ENCODE data around the gene MIB1. TPM values are rescaled to one million over a fixed set of nuclear protein-coding genes. Genes with fewer than 3 reads are reported as not detected.

The MIB1 gene
- total RNA-seq, 1 donor, result 64.4 TPM

- no peak for TF ChIP-seq CTCF (IDR thresholded peaks at IDR 0.05; ENCODE audit: extremely low read depth, low read depth, low read length)
- Histone ChIP-seq H3K4me2 (ENCODE audit: insufficient read depth, low read length) (no peak overlapping the region), H2AFZ (ENCODE audit: low read length) (no peak overlapping the region), H3K9me3 (ENCODE audit: low read depth, low read length) (no peaks in the 10 kb centered on the region), H3K36me3 (ENCODE audit: insufficient read depth, low read length) (peaks cover 3% of the 10 kb centered on the region), H3K79me2 (ENCODE audit: insufficient read depth, low read length) (no peaks in the 10 kb centered on the region), H4K20me1 (ENCODE audit: insufficient read depth, low read length) (no peaks in the 10 kb centered on the region), H3K27me3 (ENCODE audit: insufficient read depth, low read length) (no peaks in the 10 kb centered on the region), H3K4me3 (ENCODE audit: insufficient read depth, low read length) (no peak overlapping the region), H3K4me1 (ENCODE audit: insufficient read depth, low read length) (no peaks in the 10 kb centered on the region), H3K27ac (ENCODE audit: low read depth, low read length) (no peak overlapping the region)
- DNase-seq (ENCODE audit: insufficient read length, low spot score, missing footprints), result no peak
Observed at GRCh38 chr18:21833604-21834298, 93.2 kb downstream of the MIB1 start.

- H3K27me3 ChIP-seq (ENCODE audit: insufficient read depth, low read length), result no peaks in the 10 kb centered on the region
- no peak for DNase-seq (ENCODE audit: insufficient read length, low spot score, missing footprints)
Observed at GRCh38 chr18:21834299-21834660, 93.7 kb downstream of the MIB1 start.

GRCh38 chr18:21841570-21841969, 101.0 kb downstream of the MIB1 start:
- Histone ChIP-seq H3K4me3 (ENCODE audit: insufficient read depth, low read length) (no peak overlapping the region), H3K9me3 (ENCODE audit: low read depth, low read length) (no peaks in the 10 kb centered on the region), H3K4me1 (ENCODE audit: insufficient read depth, low read length) (no peaks in the 10 kb centered on the region), H3K27me3 (ENCODE audit: insufficient read depth, low read length) (no peaks in the 10 kb centered on the region), H3K4me2 (ENCODE audit: insufficient read depth, low read length) (no peak overlapping the region), H3K79me2 (ENCODE audit: insufficient read depth, low read length) (no peaks in the 10 kb centered on the region), H2AFZ (ENCODE audit: low read length) (no peak overlapping the region), H4K20me1 (ENCODE audit: insufficient read depth, low read length) (no peaks in the 10 kb centered on the region), H3K27ac (ENCODE audit: low read depth, low read length) (no peak overlapping the region), H3K36me3 (ENCODE audit: insufficient read depth, low read length) (peaks cover 31% of the 10 kb centered on the region)
- no peak for DNase-seq (ENCODE audit: insufficient read length, low spot score, missing footprints)
- no peak for TF ChIP-seq CTCF (IDR thresholded peaks at IDR 0.05; ENCODE audit: extremely low read depth, low read depth, low read length)

More at GRCh38 chr18:21834299-21834660, 93.7 kb downstream of the MIB1 start:
- H3K9me3 ChIP-seq (ENCODE audit: low read depth, low read length), result no peaks in the 10 kb centered on the region
- no peaks in the 10 kb centered on the region for H4K20me1 ChIP-seq (ENCODE audit: insufficient read depth, low read length)
- TF ChIP-seq CTCF (IDR thresholded peaks at IDR 0.05; ENCODE audit: extremely low read depth, low read depth, low read length), result no peak
- H3K4me1 ChIP-seq (ENCODE audit: insufficient read depth, low read length), result no peaks in the 10 kb centered on the region
- H3K79me2 ChIP-seq (ENCODE audit: insufficient read depth, low read length), result no peaks in the 10 kb centered on the region
- no peak overlapping the region for H2AFZ ChIP-seq (ENCODE audit: low read length)
- no peak overlapping the region for H3K4me3 ChIP-seq (ENCODE audit: insufficient read depth, low read length)
- no peak overlapping the region for H3K4me2 ChIP-seq (ENCODE audit: insufficient read depth, low read length)
- H3K27ac ChIP-seq (ENCODE audit: low read depth, low read length), result no peak overlapping the region
- H3K36me3 ChIP-seq (ENCODE audit: insufficient read depth, low read length), result peaks cover 7% of the 10 kb centered on the region

GRCh38 chr18:21843341-21843740, 102.7 kb downstream of the MIB1 start:
- Histone ChIP-seq H3K27me3 (ENCODE audit: insufficient read depth, low read length) (no peaks in the 10 kb centered on the region), H3K36me3 (ENCODE audit: insufficient read depth, low read length) (peaks cover 35% of the 10 kb centered on the region), H3K9me3 (ENCODE audit: low read depth, low read length) (no peaks in the 10 kb centered on the region), H3K4me2 (ENCODE audit: insufficient read depth, low read length) (no peak overlapping the region), H3K4me1 (ENCODE audit: insufficient read depth, low read length) (no peaks in the 10 kb centered on the region), H3K4me3 (ENCODE audit: insufficient read depth, low read length) (no peak overlapping the region), H3K79me2 (ENCODE audit: insufficient read depth, low read length) (no peaks in the 10 kb centered on the region), H4K20me1 (ENCODE audit: insufficient read depth, low read length) (no peaks in the 10 kb centered on the region), H2AFZ (ENCODE audit: low read length) (no peak overlapping the region), H3K27ac (ENCODE audit: low read depth, low read length) (no peak overlapping the region)
- no peak for TF ChIP-seq CTCF (IDR thresholded peaks at IDR 0.05; ENCODE audit: extremely low read depth, low read depth, low read length)
- no peak for DNase-seq (ENCODE audit: insufficient read length, low spot score, missing footprints)
